Mononuclear cell (primary cell): ENCODE measurements around the gene CGB7. TPM values are rescaled to one million over a fixed set of nuclear protein-coding genes. Genes with fewer than 3 reads are reported as not detected.
A peak's percentile ranks its signal among the peaks of the same experiment; 100 is the strongest.
"Not testable (repeated sequence)": the region's sequence is repeated elsewhere in the genome, so short reads cannot be mapped to it uniquely, and the experiment has no call there.

ENCODE experiments used
- H3K27me3 ChIP-seq: 2 replicates; pipeline ENCODE4 v1.6.0; 2011; ENCODE audit warnings: low read length, control low read depth; ENCODE audit not compliant: insufficient read depth
- H3K4me1 ChIP-seq: 2 replicates; pipeline ENCODE4 v1.5.1; 2011; ENCODE audit warnings: mild to moderate bottlenecking, low read length, control low read depth; ENCODE audit not compliant: insufficient read depth
- H3K4me3 ChIP-seq: 2 replicates; pipeline ENCODE4 v1.5.1; 2011; ENCODE audit warnings: mild to moderate bottlenecking, low read length, moderate library complexity
- H3K9me3 ChIP-seq: 2 replicates; pipeline ENCODE4 v1.5.1; 2011; ENCODE audit warnings: low read depth, mild to moderate bottlenecking, control low read depth, low read length
- total RNA-seq: library from RNA; depleted of rRNA; stranded (reverse); fragments of >200 nt; gene quantifications from one replicate; pipeline ENCODE4 v1.2.3, GENCODE V29; 2012

CGB7 gene
- total RNA-seq, 1 donor: not detected

GRCh38 chr19:49036815-49037214 lies 20.7 kb downstream of the CGB7 start, which contains the start of gene CGB1:
TSS of gene CGB1 (minus strand) at chr19:49036895. CDS start at chr19:49036711, 184 bp downstream.
- not testable (repeated sequence) for H3K4me3 ChIP-seq, H3K4me1 ChIP-seq, H3K27me3 ChIP-seq, H3K9me3 ChIP-seq

- H3K4me3 ChIP-seq, H3K27me3 ChIP-seq, H3K4me1 ChIP-seq, H3K9me3 ChIP-seq: not testable (repeated sequence)
Measured at GRCh38 chr19:49031642-49032301, 25.8 kb downstream of the CGB7 start, which contains the start of gene CGB2. TSS of gene CGB2 (plus strand) at chr19:49031890. CDS start at chr19:49032096, 206 bp downstream.

- H3K4me1 ChIP-seq, H3K9me3 ChIP-seq, H3K4me3 ChIP-seq, H3K27me3 ChIP-seq: not testable (repeated sequence)
Measured at GRCh38 chr19:49030323-49030722, 27.2 kb downstream of the CGB7 start.

- H3K9me3 ChIP-seq, H3K27me3 ChIP-seq, H3K4me3 ChIP-seq, H3K4me1 ChIP-seq: not testable (repeated sequence)
Measured at GRCh38 chr19:49029749-49030148, 27.8 kb downstream of the CGB7 start.

- H3K27me3 ChIP-seq, H3K9me3 ChIP-seq, H3K4me1 ChIP-seq, H3K4me3 ChIP-seq: not testable (repeated sequence)
Measured at GRCh38 chr19:49028686-49029085, 28.9 kb downstream of the CGB7 start.

GRCh38 chr19:49025599-49025998 lies 31.9 kb downstream of the CGB7 start:
- H3K4me3 ChIP-seq, H3K4me1 ChIP-seq, H3K27me3 ChIP-seq, H3K9me3 ChIP-seq: not testable (repeated sequence)

- not testable (repeated sequence) for H3K9me3 ChIP-seq, H3K27me3 ChIP-seq, H3K4me3 ChIP-seq, H3K4me1 ChIP-seq
Measured at GRCh38 chr19:49025088-49025487, 32.5 kb downstream of the CGB7 start.

GRCh38 chr19:49024233-49024632 lies 33.3 kb downstream of the CGB7 start, which contains the start of gene CGB3:
TSS of gene CGB3 (minus strand) at chr19:49024333. CDS start at chr19:49023971, 362 bp downstream.
- H3K4me1 ChIP-seq, H3K4me3 ChIP-seq, H3K9me3 ChIP-seq, H3K27me3 ChIP-seq: not testable (repeated sequence)

GRCh38 chr19:49022116-49022515 lies 35.4 kb downstream of the CGB7 start:
- Histone ChIP-seq H3K4me1 (peaks cover 22% of the 10 kb centered on the region), H3K4me3 (no peak overlapping the region), H3K9me3 (no peaks in the 10 kb centered on the region), H3K27me3 (peaks cover 14% of the 10 kb centered on the region)

- Histone ChIP-seq H3K4me3 (no peak overlapping the region), H3K4me1 (peaks cover 22% of the 10 kb centered on the region), H3K27me3 (peaks cover 14% of the 10 kb centered on the region), H3K9me3 (no peaks in the 10 kb centered on the region)
Measured at GRCh38 chr19:49020931-49021895, 36.3 kb downstream of the CGB7 start.

GRCh38 chr19:49020342-49020741 lies 37.2 kb downstream of the CGB7 start:
- Histone ChIP-seq H3K9me3 (no peaks in the 10 kb centered on the region), H3K4me3 (no peak overlapping the region), H3K27me3 (peaks cover 14% of the 10 kb centered on the region), H3K4me1 (peaks cover 22% of the 10 kb centered on the region)

- H3K4me1 ChIP-seq: peaks cover 22% of the 10 kb centered on the region
- H3K9me3 ChIP-seq: no peaks in the 10 kb centered on the region
- no peak overlapping the region for H3K4me3 ChIP-seq
- H3K27me3 ChIP-seq: peaks cover 14% of the 10 kb centered on the region
Measured at GRCh38 chr19:49019242-49019932, 38.2 kb downstream of the CGB7 start.

GRCh38 chr19:49018388-49019241 lies 38.9 kb downstream of the CGB7 start:
- H3K4me1 ChIP-seq: peaks cover 22% of the 10 kb centered on the region
- H3K4me3 ChIP-seq: peak overlapping the region; percentile 32
- H3K9me3 ChIP-seq: not testable (repeated sequence)
- peaks cover 14% of the 10 kb centered on the region for H3K27me3 ChIP-seq

GRCh38 chr19:49017666-49018351 lies 39.7 kb downstream of the CGB7 start:
- H3K27me3 ChIP-seq: peaks cover 14% of the 10 kb centered on the region
- H3K9me3 ChIP-seq: no peaks in the 10 kb centered on the region
- H3K4me3 ChIP-seq: peak overlapping the region; percentile 32
- peaks cover 22% of the 10 kb centered on the region for H3K4me1 ChIP-seq
